Activated CD4-positive, alpha-beta memory T cell treated with anti-CD3 and anti-CD28 coated beads for 36 hours (primary cell): ENCODE measurements around the gene TGM2. TPM values are rescaled to one million over a fixed set of nuclear protein-coding genes. Genes with fewer than 3 reads are reported as not detected.

Experiments used
- CTCF ChIA-PET: fragments of 350-600 bp; sonication (Branson Sonifier 250); formaldehyde crosslinking; loops from one replicate; lab custom pipeline; 2021; ENCODE audit warnings: antibody characterized with exemption, inconsistent platforms; lab: Charles Lee
- POLR2A ChIA-PET: fragments of 350-600 bp; sonication (Branson Sonifier 250); formaldehyde crosslinking; loops from one replicate; lab custom pipeline; 2021; ENCODE audit warnings: antibody characterized with exemption; lab: Charles Lee
- DNase-seq: peaks from one replicate; pipeline ENCODE4 v3.0.0-alpha.2; 2020
- H3K27ac Mint-ChIP-seq: one replicate; pipeline ENCODE4 v1.8.0; 2021; ENCODE audit warnings: mixed read lengths
- H3K27me3 Mint-ChIP-seq: one replicate; pipeline ENCODE4 v1.8.0; 2021; ENCODE audit warnings: mixed read lengths
- H3K36me3 Mint-ChIP-seq: one replicate; pipeline ENCODE4 v1.8.0; 2021; ENCODE audit warnings: mixed read lengths
- H3K4me1 Mint-ChIP-seq: one replicate; pipeline ENCODE4 v1.8.0; 2021; ENCODE audit warnings: low read depth, mixed read lengths
- H3K4me3 Mint-ChIP-seq: one replicate; pipeline ENCODE4 v1.8.0; 2021; ENCODE audit warnings: mild to moderate bottlenecking, mixed read lengths
- H3K9me3 Mint-ChIP-seq: one replicate; pipeline ENCODE4 v1.8.0; 2021; ENCODE audit warnings: mixed read lengths
- intact Hi-C: fragments of 100-400 bp; cut with micrococcal nuclease; formaldehyde crosslinking; loops from one replicate; pipeline ENCODE4 v1.15.1; 2023
- total RNA-seq, 2 experiments: library from RNA; stranded (reverse); gene quantifications; one replicate each; pipeline ENCODE4 v1.2.3, GENCODE V29; 2021

TGM2 gene
- total RNA-seq, 2 experiments from 2014 or later, result not detected

- intact Hi-C loops, result no loop called here
- ChIA-PET POLR2A (no interaction called here), CTCF (interaction anchor here (0.6 to 1.1 kb wide), 2 partner anchors 76 to 84 kb away, joined by 3 read pairs; no protein-coding TSS in a partner anchor)
- DNase-seq, result no peak
- H3K36me3 Mint-ChIP-seq, result no peaks in the 10 kb centered on the region
- no peak overlapping the region for H3K4me3 Mint-ChIP-seq
- H3K27ac Mint-ChIP-seq, result no peak overlapping the region
- H3K27me3 Mint-ChIP-seq, result peaks cover 7% of the 10 kb centered on the region
- H3K4me1 Mint-ChIP-seq, result no peaks in the 10 kb centered on the region
- H3K9me3 Mint-ChIP-seq, result no peaks in the 10 kb centered on the region
These were observed 19.9 kb downstream of the TGM2 start for GRCh38 chr20:38144974-38145728.

GRCh38 chr20:38144598-38144973 is 20.5 kb downstream of the TGM2 start:
- peaks cover 7% of the 10 kb centered on the region for H3K27me3 Mint-ChIP-seq
- CTCF ChIA-PET, result interaction anchor here (1.5 kb wide), 1 partner anchor 77 kb away, joined by 3 read pairs; no protein-coding TSS in a partner anchor
- no peaks in the 10 kb centered on the region for H3K9me3 Mint-ChIP-seq
- H3K4me3 Mint-ChIP-seq, result no peak overlapping the region
- no peak for DNase-seq
- H3K27ac Mint-ChIP-seq, result no peak overlapping the region
- intact Hi-C loops, result no loop called here
- H3K4me1 Mint-ChIP-seq, result no peaks in the 10 kb centered on the region
- POLR2A ChIA-PET, result no interaction called here
- no peaks in the 10 kb centered on the region for H3K36me3 Mint-ChIP-seq

- POLR2A ChIA-PET, result no interaction called here
- CTCF ChIA-PET, result interaction anchor here (1.5 kb wide), 1 partner anchor 78 kb away, joined by 3 read pairs; no protein-coding TSS in a partner anchor
- peaks cover 5% of the 10 kb centered on the region for H3K27me3 Mint-ChIP-seq
- H3K9me3 Mint-ChIP-seq, result no peaks in the 10 kb centered on the region
- H3K4me3 Mint-ChIP-seq, result no peak overlapping the region
- H3K4me1 Mint-ChIP-seq, result no peaks in the 10 kb centered on the region
- no peak overlapping the region for H3K27ac Mint-ChIP-seq
- no peaks in the 10 kb centered on the region for H3K36me3 Mint-ChIP-seq
- intact Hi-C loops, result no loop called here
- DNase-seq, result no peak
These were observed 21.2 kb downstream of the TGM2 start for GRCh38 chr20:38143646-38144554.

- CTCF ChIA-PET, result interaction anchor here (1.5 kb wide), 1 partner anchor 78 kb away, joined by 3 read pairs; no protein-coding TSS in a partner anchor
- H3K27me3 Mint-ChIP-seq, result no peaks in the 10 kb centered on the region
These were observed 21.8 kb downstream of the TGM2 start for GRCh38 chr20:38143238-38143645.

GRCh38 chr20:38141889-38142494 is 23.1 kb downstream of the TGM2 start:
- Mint-ChIP-seq H3K9me3 (no peaks in the 10 kb centered on the region), H3K4me1 (no peaks in the 10 kb centered on the region), H3K36me3 (no peaks in the 10 kb centered on the region), H3K27me3 (no peaks in the 10 kb centered on the region), H3K27ac (no peak overlapping the region), H3K4me3 (no peak overlapping the region)
- ChIA-PET POLR2A (no interaction called here), CTCF (no interaction called here)
- DNase-seq, result no peak
- intact Hi-C loops, result no loop called here

More at GRCh38 chr20:38143238-38143645, 21.8 kb downstream of the TGM2 start:
- intact Hi-C loops, result no loop called here
- no peaks in the 10 kb centered on the region for H3K4me1 Mint-ChIP-seq
- POLR2A ChIA-PET, result no interaction called here
- no peak for DNase-seq
- H3K4me3 Mint-ChIP-seq, result no peak overlapping the region
- no peaks in the 10 kb centered on the region for H3K9me3 Mint-ChIP-seq
- H3K27ac Mint-ChIP-seq, result no peak overlapping the region
- H3K36me3 Mint-ChIP-seq, result no peaks in the 10 kb centered on the region

GRCh38 chr20:38141204-38141888 is 23.7 kb downstream of the TGM2 start:
- H3K9me3 Mint-ChIP-seq, result no peaks in the 10 kb centered on the region
- CTCF ChIA-PET, result no interaction called here
- H3K4me1 Mint-ChIP-seq, result no peaks in the 10 kb centered on the region
- H3K27me3 Mint-ChIP-seq, result no peaks in the 10 kb centered on the region
- intact Hi-C loops, result no loop called here
- H3K36me3 Mint-ChIP-seq, result no peaks in the 10 kb centered on the region
- POLR2A ChIA-PET, result no interaction called here
- no peak overlapping the region for H3K27ac Mint-ChIP-seq
- DNase-seq, result no peak
- no peak overlapping the region for H3K4me3 Mint-ChIP-seq

GRCh38 chr20:38139977-38140753 is 24.9 kb downstream of the TGM2 start:
- no peaks in the 10 kb centered on the region for H3K4me1 Mint-ChIP-seq
- DNase-seq, result no peak
- no peaks in the 10 kb centered on the region for H3K9me3 Mint-ChIP-seq
- H3K36me3 Mint-ChIP-seq, result no peaks in the 10 kb centered on the region
- POLR2A ChIA-PET, result no interaction called here
- CTCF ChIA-PET, result interaction anchor here (1.1 kb wide), 1 partner anchor 67 kb away, joined by 3 read pairs; no protein-coding TSS in a partner anchor
- no peaks in the 10 kb centered on the region for H3K27me3 Mint-ChIP-seq
- H3K4me3 Mint-ChIP-seq, result no peak overlapping the region
- H3K27ac Mint-ChIP-seq, result no peak overlapping the region
- intact Hi-C loops, result no loop called here

GRCh38 chr20:38139156-38139912 is 25.7 kb downstream of the TGM2 start:
- no peaks in the 10 kb centered on the region for H3K36me3 Mint-ChIP-seq
- no peaks in the 10 kb centered on the region for H3K27me3 Mint-ChIP-seq
- H3K27ac Mint-ChIP-seq, result no peak overlapping the region
- CTCF ChIA-PET, result interaction anchor here (1.1 kb wide), 1 partner anchor 66 kb away, joined by 3 read pairs; no protein-coding TSS in a partner anchor
- peaks cover 4% of the 10 kb centered on the region for H3K4me1 Mint-ChIP-seq
- no peaks in the 10 kb centered on the region for H3K9me3 Mint-ChIP-seq
- no peak for DNase-seq
- H3K4me3 Mint-ChIP-seq, result no peak overlapping the region
- POLR2A ChIA-PET, result no interaction called here
- intact Hi-C loops, result no loop called here

GRCh38 chr20:38138086-38138778 is 26.8 kb downstream of the TGM2 start:
- H3K27me3 Mint-ChIP-seq, result no peaks in the 10 kb centered on the region
- intact Hi-C loops, result no loop called here
- H3K9me3 Mint-ChIP-seq, result no peaks in the 10 kb centered on the region
- no peaks in the 10 kb centered on the region for H3K36me3 Mint-ChIP-seq
- H3K4me3 Mint-ChIP-seq, result no peak overlapping the region
- no peak overlapping the region for H3K27ac Mint-ChIP-seq
- ChIA-PET CTCF (no interaction called here), POLR2A (no interaction called here)
- peaks cover 4% of the 10 kb centered on the region for H3K4me1 Mint-ChIP-seq
- DNase-seq, result no peak

- intact Hi-C loops, result no loop called here
- no peak for DNase-seq
- Mint-ChIP-seq H3K4me3 (no peak overlapping the region), H3K27me3 (no peaks in the 10 kb centered on the region), H3K4me1 (peaks cover 4% of the 10 kb centered on the region), H3K27ac (no peak overlapping the region), H3K36me3 (no peaks in the 10 kb centered on the region), H3K9me3 (no peaks in the 10 kb centered on the region)
- POLR2A ChIA-PET, result no interaction called here
- CTCF ChIA-PET, result no interaction called here
These were observed 27.5 kb downstream of the TGM2 start for GRCh38 chr20:38137441-38138037.
